ENCODE data around the gene B9D1.
A peak's percentile ranks its signal among the peaks of the same experiment; 100 is the strongest.

DNA sequence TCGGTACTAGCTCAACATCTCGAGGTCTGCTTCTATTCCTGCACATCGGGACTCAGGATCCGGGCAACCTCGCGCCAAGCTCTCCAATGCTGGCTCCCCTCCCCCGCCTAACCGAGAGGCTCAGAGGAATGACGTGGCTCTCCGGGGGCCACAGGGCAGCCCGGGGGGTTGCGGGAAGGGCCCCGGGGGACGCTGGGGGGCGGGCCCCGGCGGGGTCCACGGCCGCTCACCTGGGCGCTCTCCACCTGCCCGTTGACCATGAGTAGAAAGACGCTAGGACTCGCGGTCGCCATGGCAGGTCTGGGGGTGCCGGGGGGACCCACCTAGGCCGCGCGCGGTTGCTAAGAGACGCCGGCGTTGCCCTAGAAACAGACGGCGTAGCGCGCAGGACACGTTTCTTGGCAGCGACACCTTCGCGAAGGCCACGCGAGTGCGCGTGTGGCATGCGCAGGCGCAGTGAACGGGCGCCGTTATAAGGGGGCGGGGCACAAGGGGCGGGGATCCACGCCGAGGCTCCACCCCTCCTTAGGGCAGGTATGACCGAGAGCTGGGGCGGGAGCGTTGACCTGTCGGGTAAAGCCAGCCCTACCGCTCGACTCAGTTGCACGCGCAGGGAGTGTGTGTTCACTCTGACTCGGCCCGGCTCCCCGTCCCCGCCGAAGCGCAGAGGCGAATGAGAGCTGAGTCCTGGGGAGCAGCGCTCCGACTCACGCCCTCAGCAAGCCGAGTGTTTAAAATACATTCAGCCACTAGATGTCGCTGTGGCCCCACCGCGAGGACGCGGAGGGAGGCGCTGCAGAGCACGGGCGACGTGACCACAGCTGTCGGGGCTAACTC, at the start of gene B9D1:
- TF ChIP-seq, protein P1, sequence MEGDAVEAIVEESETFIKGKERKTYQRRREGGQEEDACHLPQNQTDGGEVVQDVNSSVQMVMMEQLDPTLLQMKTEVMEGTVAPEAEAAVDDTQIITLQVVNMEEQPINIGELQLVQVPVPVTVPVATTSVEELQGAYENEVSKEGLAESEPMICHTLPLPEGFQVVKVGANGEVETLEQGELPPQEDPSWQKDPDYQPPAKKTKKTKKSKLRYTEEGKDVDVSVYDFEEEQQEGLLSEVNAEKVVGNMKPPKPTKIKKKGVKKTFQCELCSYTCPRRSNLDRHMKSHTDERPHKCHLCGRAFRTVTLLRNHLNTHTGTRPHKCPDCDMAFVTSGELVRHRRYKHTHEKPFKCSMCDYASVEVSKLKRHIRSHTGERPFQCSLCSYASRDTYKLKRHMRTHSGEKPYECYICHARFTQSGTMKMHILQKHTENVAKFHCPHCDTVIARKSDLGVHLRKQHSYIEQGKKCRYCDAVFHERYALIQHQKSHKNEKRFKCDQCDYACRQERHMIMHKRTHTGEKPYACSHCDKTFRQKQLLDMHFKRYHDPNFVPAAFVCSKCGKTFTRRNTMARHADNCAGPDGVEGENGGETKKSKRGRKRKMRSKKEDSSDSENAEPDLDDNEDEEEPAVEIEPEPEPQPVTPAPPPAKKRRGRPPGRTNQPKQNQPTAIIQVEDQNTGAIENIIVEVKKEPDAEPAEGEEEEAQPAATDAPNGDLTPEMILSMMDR (conservative IDR thresholded peaks at IDR 0.05 in 1 of 2, IDR thresholded peaks at IDR 0.05 in 1 of 2; ENCODE audit: extremely low read depth in 1 of 2, insufficient read depth in 1 of 2, low read depth in 1 of 2, low read length in 2 of 2) = peak; percentile 77 to 94
- TF ChIP-seq EZH2 (IDR thresholded peaks at IDR 0.05; ENCODE audit: borderline replicate concordance, low read length) = no peak

Data from mammary epithelial cell (primary cell).